ENCODE measurements around the gene SH3RF1.

Gene SH3RF1

GRCh38 chr4:169250796-169251195, 20.0 kb downstream of the SH3RF1 start:
- no peak for FAIRE-seq

DNA sequence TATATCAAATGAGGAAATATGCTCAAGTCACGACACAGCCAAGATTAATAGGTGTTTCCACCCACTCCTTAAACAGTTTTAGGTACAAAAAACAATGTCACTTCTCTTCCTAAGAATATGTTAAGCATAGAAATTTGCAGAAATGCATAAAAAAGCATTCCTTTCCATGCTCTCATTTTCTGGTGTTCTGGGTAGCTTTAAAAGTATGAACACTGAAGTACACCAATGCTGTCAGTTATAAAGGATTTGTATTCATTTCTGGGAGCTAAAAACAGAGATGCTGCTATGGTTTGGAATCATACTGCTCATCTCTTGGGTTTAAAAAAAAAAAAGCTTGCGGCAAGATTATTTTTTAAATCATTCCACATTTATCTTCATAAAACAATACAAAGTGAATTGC, 20.8 kb downstream of the SH3RF1 start:
- no peak for FAIRE-seq

DNA sequence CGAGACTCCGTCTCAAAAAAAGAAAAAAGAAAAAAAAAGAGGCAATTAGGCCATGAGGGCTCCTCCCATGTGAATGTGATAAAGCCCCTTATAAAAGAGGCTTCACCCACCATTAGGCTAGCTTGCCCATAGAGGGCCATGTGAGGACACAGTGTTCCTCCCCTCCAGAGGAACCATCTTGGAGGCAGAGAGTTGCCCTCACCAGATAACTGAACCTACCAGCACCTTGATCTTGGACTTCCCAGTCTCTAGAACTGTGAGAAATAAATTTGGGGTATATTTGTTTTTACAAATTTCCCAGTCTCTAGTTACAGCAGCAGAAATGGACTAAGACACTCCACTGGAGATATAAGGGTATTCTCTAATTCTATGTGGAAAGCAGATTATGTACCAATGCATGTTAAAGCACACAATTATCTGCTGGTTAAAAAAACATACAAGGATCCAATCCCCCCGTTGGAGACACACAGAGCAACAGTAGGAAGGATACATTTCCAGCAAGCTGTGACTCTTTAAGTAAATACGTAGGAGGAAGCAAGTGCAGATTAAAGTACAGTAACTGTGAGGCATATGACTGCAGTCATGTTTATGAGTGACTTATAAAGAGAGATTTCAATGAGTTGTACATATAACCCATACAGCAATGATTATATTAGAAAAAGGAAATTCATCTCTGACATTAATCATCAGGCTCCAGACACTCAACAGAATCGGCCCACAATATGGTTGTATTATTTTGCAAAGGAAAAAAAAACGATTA, 21.4 kb downstream of the SH3RF1 start:
- FAIRE-seq: no peak

DNA sequence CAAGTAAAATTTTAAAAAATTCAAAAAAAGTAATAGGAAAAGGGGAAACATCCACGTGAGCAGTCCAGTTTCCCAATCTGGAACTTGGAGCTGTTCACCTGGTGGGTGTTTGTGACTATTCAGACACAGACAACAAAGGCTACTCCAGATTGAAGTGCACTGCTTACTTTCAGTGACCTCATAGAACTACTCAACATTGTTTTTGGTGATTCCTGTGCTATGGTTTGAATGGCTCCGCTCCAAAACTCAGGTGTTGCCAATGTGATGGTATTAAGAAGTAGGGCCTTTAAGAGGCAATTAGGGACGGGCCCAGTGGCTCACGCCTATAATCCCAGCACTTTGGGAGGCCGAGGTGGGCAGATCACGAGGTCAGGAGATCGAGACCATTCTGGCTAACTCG, 22.1 kb downstream of the SH3RF1 start:
- no peak for FAIRE-seq

- no peak for FAIRE-seq
These were observed 23.8 kb downstream of the SH3RF1 start for GRCh38 chr4:169246957-169247396.

GRCh38 chr4:169246279-169246678, 24.5 kb downstream of the SH3RF1 start:
- FAIRE-seq: no peak

GRCh38 chr4:169245061-169245460, 25.7 kb downstream of the SH3RF1 start:
- no peak for FAIRE-seq

- FAIRE-seq: no peak
These were observed 26.7 kb downstream of the SH3RF1 start for GRCh38 chr4:169243825-169244609.

GRCh38 chr4:169241464-169241863, 29.3 kb downstream of the SH3RF1 start:
- no peak for FAIRE-seq

DNA sequence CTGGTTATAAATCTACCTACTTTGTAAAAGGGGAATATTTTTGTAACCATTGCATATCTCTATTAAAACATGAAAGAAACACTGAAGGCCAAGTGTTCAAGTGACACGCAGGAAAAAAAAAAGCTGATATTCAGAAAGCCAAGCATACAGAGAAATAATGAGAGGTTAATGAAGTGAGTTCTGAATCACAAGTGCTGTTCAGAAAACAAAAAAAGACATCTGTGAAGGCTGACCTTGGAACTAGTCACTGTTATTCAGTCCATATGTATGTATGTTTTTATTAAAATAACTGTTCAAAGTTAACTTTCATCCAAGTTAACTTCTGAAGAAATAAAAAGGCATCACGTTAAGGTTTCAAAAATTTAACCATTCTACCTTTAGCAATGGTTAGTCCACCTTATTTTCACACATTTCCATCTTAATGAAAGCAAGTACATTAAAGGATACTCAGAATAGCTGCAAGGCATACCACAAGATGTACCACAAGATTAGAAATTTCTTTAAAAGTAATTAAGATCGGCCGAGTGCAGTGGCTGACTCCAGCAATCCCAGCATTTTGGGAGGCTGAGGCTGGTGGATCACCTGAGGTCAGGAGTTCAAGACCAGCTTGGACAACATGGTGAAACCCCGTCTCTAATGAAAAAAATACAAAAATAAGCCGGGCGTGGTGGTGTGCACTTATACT, 31.4 kb downstream of the SH3RF1 start:
- no peak for FAIRE-seq

DNA sequence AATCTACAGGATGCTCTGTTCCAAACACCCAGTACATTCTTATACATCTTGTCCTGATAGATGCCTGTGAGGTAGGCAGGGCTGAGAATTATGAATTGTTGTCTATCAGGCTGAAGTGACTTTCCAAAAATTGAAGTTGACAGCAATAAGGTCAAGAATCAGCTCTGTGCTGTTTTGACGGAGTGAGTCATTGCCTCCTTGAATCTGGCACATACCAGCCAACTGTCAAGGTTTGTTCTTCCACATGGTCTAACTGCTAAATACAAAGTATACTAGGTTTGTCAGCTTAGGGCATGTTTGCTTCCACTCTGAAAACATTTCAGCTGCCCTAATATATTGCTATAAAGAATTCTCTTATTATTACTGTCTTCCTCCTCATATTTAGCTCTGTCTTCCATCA, 32.3 kb downstream of the SH3RF1 start:
- no peak for FAIRE-seq

- FAIRE-seq: no peak
These were observed 33.7 kb downstream of the SH3RF1 start for GRCh38 chr4:169236873-169237626.

DNA sequence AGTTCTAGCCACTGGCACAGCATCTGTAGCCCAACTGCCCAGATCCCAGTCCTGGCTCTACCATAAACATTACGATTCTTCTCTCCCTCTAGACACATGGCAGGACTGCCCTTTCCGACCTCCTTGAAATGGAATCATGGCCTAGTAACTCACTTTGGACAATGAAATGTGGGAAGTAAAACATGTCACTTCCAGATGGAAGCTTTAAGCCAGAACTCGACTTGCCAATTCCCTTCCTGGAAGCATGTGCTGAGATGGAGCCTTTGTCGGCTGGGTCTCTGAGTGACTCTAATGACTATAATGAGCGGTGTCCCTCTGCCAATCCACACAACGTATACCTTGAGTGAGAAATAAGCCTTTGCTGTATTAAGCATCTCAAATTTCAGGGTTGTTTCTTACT, 34.7 kb downstream of the SH3RF1 start:
- no peak for FAIRE-seq

- no peak for FAIRE-seq
These were observed 36.5 kb downstream of the SH3RF1 start for GRCh38 chr4:169234137-169234855.

GRCh38 chr4:169233691-169234090, 37.1 kb downstream of the SH3RF1 start:
- no peak for FAIRE-seq

DNA sequence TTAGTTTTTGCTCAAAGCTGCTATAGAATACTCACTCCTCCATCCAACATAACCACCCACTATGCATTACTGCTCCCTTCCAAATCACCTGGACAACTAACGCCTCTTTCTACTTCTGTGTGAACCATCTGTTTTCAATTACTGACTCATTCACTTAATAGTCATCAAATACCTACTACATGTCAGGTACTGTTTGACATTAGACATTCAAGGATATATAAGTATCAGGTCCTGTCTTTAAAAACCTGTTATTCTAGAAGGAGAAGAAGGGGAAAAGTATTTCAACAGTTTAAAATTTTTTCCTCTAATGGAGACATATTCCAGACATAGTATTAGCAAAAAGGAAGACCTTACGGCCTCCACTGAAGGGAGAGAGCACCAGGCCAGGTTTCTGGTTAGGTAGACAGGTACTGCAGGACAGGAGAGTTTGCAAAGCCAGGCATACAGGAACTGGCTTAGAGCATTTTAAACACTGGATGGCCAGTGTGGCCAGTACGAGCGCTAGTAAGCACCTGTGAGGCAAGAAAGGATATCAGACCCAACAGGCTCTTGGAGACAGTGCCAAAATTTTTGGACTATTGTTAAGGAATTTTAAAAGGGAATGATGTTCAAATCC, 39.0 kb downstream of the SH3RF1 start:
- no peak for FAIRE-seq

DNA sequence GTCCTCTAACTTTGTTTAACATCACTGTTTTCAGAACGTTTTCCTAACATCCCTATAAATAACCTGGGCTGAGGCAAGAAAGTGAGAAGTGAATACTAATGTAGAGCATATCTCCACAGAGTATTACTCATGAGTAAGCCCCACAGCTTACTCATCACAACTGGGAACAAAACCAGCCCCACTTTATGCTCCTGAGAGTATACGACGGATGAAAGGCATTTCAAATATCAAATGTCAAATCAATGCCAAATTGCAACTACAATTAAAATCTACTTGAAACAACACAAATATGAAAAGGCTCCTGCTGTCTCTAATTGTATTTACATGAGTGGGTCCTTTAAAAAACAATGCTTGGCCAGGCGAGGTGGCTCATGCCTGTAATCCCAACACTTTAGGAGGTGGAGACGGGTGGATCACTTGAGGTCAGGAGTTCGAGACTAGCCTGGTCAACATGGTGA, 41.2 kb downstream of the SH3RF1 start:
- no peak for FAIRE-seq

- FAIRE-seq: no peak
These were observed 42.7 kb downstream of the SH3RF1 start for GRCh38 chr4:169228076-169228475.

GRCh38 chr4:169226565-169226964, 44.2 kb downstream of the SH3RF1 start:
- FAIRE-seq: no peak

GRCh38 chr4:169225812-169226211, 44.9 kb downstream of the SH3RF1 start:
- no peak for FAIRE-seq

GRCh38 chr4:169225058-169225751, 45.6 kb downstream of the SH3RF1 start:
- no peak for FAIRE-seq
